GM21717 (cell line): ENCODE results near the gene RBMS1.

Experiments used
- ATAC-seq: cut with Tn5 transposase; IDR thresholded peaks from one replicate; pipeline ENCODE4 v1.9.1; 2021; ENCODE audit warnings: mild to moderate bottlenecking, moderate library complexity; ENCODE audit not compliant: unreplicated experiment

RBMS1 gene

GRCh38 chr2:160310118-160310828 lies 183.3 kb downstream of the RBMS1 start:
- no peak for ATAC-seq

GRCh38 chr2:160309585-160309984 lies 184.0 kb downstream of the RBMS1 start:
- no peak for ATAC-seq

- no peak for ATAC-seq
Measured at GRCh38 chr2:160308915-160309314, 184.7 kb downstream of the RBMS1 start.

- ATAC-seq, result no peak
Measured at GRCh38 chr2:160308476-160308875, 185.1 kb downstream of the RBMS1 start.

GRCh38 chr2:160306985-160307384 lies 186.6 kb downstream of the RBMS1 start:
- no peak for ATAC-seq

GRCh38 chr2:160305081-160305750 lies 188.4 kb downstream of the RBMS1 start:
- no peak for ATAC-seq

GRCh38 chr2:160303527-160303926 lies 190.1 kb downstream of the RBMS1 start:
- no peak for ATAC-seq

GRCh38 chr2:160303076-160303475 lies 190.5 kb downstream of the RBMS1 start:
- no peak for ATAC-seq

- ATAC-seq, result no peak
Measured at GRCh38 chr2:160301420-160301819, 192.2 kb downstream of the RBMS1 start.

GRCh38 chr2:160300203-160300602 lies 193.4 kb downstream of the RBMS1 start:
- no peak for ATAC-seq

GRCh38 chr2:160299540-160299939 lies 194.1 kb downstream of the RBMS1 start:
- ATAC-seq, result no peak

GRCh38 chr2:160298960-160299359 lies 194.6 kb downstream of the RBMS1 start:
- no peak for ATAC-seq

GRCh38 chr2:160295519-160296207 lies 197.9 kb downstream of the RBMS1 start:
- ATAC-seq, result no peak

GRCh38 chr2:160294889-160295288 lies 198.7 kb downstream of the RBMS1 start:
- no peak for ATAC-seq

- ATAC-seq, result peak; percentile 88
Measured at GRCh38 chr2:160294339-160294803, 199.2 kb downstream of the RBMS1 start.

- no peak for ATAC-seq
Measured at GRCh38 chr2:160293391-160294091, 200.1 kb downstream of the RBMS1 start.

- no peak for ATAC-seq
Measured at GRCh38 chr2:160292225-160292624, 201.4 kb downstream of the RBMS1 start.

- no peak for ATAC-seq
Measured at GRCh38 chr2:160291382-160291781, 202.2 kb downstream of the RBMS1 start.

- no peak for ATAC-seq
Measured at GRCh38 chr2:160290598-160290997, 203.0 kb downstream of the RBMS1 start.

GRCh38 chr2:160289831-160290230 lies 203.8 kb downstream of the RBMS1 start:
- no peak for ATAC-seq

GRCh38 chr2:160289126-160289525 lies 204.5 kb downstream of the RBMS1 start:
- no peak for ATAC-seq
